GM18519 (cell line): Measurements from ENCODE around the gene DENND1A.

Source experiments
- ATAC-seq: cut with Tn5 transposase; IDR thresholded peaks from one replicate; pipeline ENCODE4 v1.9.1; 2021; ENCODE audit warnings: mild to moderate bottlenecking, moderate library complexity; ENCODE audit not compliant: unreplicated experiment, low FRiP score

Gene DENND1A

GRCh38 chr9:123478967-123479602 lies 450.8 kb downstream of the DENND1A start:
- no peak for ATAC-seq

DNA sequence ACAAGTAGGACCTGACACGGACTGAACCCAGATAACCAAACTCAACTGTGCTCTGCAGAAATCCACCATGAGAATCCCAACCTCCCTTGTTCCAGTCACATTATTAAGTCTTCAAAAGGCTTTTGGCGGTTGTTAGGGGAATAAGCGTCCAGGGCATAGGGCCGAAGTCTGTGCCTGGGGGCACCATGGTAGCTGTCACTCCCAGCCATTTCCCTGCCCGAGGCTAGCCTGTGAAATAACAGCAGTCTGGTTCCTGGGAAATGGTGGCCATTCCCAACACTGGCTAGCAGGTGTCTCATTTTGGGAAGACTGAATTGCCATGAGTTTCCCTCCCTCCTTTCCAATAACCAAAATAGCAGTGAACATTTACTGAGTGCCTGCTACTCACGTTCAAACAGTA lies 451.8 kb downstream of the DENND1A start:
- ATAC-seq, result no peak

GRCh38 chr9:123475407-123475806 lies 454.5 kb downstream of the DENND1A start:
- no peak for ATAC-seq

DNA sequence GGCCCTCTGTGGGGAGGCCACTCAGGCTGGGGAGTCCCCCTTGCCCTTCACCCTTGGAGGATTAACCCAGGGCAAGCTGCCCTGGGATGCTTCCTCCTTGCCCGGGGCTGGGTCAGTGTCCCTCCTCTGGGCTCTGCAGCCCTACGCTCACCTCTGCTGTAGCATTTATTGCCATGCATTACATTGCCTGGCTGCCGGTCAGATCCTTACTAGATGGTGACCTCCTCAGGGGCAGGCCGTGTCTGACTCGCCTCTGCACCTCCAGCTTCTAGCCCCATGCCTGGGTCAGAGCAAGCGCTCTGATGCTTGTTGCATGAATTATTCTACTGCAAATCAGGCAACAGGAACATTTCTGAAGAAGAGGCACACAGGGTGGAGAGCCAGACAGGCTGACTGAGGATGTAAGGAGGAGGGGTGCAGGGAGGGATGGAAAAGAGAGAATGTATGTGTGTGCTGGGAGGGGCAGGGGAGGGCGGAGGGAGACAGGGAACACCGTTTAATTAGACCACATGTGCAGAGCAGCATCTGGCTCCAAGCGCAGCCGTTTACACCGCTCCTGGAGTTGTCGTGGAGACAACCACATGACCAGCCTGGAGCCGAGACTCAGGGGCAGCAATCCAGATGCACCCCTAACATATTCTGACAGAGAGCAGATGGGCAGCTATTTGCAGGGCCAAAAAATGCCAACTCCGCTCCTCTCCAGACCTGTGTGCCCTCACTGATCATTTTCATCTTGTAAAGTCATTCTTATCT lies 456.9 kb downstream of the DENND1A start:
- no peak for ATAC-seq

- ATAC-seq, result no peak
These were observed 457.9 kb downstream of the DENND1A start for GRCh38 chr9:123471843-123472570.

DNA sequence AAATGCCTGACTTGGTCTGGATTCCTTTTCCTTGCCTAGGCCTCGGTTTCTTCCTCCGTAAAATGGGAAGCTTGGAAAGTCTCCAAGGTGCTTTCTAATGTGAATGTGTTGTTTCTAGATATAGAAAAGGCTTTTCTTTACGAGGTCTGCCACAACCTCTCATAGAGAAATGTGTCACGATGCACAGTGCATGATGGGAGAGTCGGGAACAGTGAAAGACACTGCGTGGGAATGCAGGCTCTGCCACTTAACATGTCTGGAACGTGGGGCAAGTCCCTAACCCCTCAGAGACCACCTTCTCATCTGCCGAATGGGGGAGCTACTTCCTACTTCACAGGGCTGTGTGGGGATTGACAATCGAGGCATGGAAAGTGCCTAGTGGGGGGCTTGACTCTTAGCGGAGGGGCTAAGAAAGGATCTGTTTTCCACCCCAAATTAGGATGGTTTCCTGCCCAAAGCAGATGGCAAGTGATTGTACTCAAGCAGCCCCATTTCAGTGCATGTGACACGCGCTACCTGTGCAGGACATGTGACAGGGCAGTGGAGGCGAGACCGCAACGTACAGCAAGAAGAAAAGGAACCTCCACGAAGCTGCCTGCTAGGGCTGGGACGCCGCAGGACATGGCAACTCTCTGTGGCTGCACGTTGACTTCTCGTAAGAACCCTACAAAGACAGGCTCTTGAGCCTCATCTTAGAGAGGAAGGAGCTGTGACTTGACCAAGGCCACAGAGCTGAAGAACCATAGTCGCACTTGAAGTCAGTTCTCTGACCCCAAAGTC lies 458.7 kb downstream of the DENND1A start:
- ATAC-seq, result no peak

DNA sequence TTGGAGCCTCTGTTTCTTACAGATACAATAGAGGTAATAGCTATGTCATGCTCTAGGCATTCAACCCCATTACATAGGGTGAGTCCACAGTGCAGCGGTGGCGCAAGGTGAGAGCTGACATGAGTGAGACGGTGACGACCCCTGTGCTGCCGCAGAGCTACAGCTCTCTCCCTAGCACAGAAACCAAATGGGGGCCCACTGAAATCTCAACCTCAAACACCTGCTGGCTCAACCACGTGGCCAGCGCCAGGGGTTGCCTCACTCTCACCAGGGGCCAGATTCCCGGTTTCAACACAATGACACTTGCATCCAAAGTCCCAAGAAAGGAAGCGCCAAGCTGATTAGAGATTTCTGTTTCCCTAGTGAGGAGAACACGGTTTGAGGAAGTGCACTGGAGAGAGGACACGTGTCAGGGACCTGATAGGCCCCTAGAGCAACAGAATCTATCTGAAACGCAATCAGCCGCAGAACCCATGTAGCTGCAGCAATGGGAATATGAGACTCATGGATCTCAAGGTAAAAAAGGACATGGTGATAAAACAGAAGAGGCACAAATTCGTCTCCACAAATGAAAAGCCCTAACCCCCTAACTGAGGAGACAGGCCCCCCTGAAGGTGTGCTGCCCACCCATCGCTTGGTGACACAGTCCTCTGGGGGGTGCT lies 459.7 kb downstream of the DENND1A start:
- ATAC-seq, result no peak

GRCh38 chr9:123469282-123469681 lies 460.6 kb downstream of the DENND1A start:
- no peak for ATAC-seq

DNA sequence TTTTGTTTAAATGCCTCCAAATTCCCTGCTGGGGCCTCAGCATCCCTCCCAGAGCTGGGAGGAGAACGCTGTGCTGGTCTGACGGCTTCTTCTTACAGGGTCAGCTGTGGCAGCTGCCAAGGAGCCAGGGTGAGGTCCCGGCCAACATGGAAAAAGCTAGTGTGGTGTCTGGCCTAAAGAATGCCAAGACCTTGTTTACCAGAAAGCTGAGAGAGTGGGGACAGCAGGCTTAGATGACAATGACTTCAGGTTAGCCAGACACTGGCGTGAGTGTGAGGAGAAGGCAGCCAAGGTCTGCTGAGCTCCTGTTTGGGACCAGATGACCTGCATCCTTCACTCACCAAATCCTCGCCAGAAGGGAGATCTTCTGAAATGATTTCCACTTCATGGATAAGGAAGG lies 461.4 kb downstream of the DENND1A start:
- no peak for ATAC-seq

- ATAC-seq, result no peak
These were observed 464.6 kb downstream of the DENND1A start for GRCh38 chr9:123465304-123465703.

DNA sequence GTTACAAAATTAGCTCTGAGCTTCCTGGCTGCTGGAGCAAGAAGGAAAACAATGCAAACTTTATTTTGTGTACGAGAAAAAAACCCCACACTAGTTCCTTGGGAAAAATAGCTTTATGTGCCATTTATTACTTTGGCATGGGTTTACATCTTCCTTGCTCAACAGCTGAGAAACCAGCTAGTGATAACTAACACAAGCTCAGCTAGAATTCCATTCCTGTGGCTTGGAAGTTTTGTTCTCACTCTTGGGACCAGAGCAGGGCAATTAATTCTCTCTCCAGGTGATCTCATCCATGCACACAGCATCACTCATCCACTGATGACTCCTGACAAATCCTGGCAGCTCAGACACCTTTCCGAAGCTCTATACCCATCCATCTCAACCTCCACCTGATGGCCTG lies 469.8 kb downstream of the DENND1A start:
- no peak for ATAC-seq

DNA sequence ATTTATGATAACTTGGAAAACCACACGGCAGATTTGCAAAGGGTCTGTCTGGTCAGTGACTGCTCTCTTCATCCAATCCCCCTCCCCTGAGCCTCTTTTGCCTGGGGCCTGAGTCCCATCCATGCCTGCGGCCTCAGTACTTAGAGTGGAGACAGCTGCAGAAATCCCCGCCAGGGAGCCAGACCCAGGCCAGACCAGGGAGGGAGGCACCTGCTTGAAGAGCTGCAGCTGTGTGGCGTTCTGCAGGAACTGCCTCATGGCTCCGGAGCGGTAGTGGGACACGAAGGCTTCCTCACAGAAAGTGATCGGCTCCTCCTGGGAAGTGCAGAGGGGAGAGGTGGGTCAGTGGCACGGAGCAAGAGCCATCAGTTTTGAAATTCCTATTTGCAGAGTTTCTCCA lies 472.3 kb downstream of the DENND1A start:
- no peak for ATAC-seq

GRCh38 chr9:123456011-123456410 lies 473.9 kb downstream of the DENND1A start:
- no peak for ATAC-seq

- ATAC-seq, result no peak
These were observed 474.7 kb downstream of the DENND1A start for GRCh38 chr9:123455187-123455586.

- ATAC-seq, result no peak
These were observed 475.6 kb downstream of the DENND1A start for GRCh38 chr9:123454361-123454760.

GRCh38 chr9:123453831-123454321 lies 476.1 kb downstream of the DENND1A start:
- ATAC-seq, result no peak

DNA sequence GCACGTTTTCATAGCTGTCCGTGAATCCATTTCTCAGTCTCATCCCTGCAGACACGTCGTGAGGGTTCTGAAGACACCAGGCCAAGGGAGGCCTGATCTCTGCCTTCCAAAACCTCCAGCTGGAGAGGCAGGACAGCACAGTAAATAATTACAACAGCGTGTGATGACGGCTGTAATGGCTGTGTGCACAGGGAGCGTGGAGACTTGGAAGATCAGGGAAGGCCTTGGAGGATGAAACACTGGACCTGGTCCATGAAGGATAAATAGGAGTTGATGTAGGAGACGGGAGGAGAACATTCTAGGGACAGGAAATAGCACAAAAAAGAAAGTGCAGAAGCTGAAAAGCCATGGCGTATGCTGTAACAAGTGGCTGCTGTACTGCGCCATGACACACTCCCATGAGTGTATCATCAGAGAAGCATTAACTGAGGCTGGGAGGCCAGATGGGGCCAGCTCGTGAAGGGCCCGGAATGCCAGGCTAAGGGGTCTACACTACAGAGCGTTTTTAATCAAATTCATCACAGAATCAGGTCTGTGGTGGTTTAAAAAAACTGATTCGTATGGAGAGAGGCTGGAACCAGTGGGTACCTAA lies 476.8 kb downstream of the DENND1A start:
- no peak for ATAC-seq

- no peak for ATAC-seq
These were observed 478.9 kb downstream of the DENND1A start for GRCh38 chr9:123450996-123451395.

- no peak for ATAC-seq
These were observed 479.7 kb downstream of the DENND1A start for GRCh38 chr9:123450098-123450770.
